ENCODE data around the gene ADORA2B.

- no peak for TF ChIP-seq CTCF (IDR thresholded peaks at IDR 0.05; ENCODE audit: low read length)
- no peak for TF ChIP-seq EZH2 (IDR thresholded peaks at IDR 0.05; ENCODE audit: borderline replicate concordance, low read length)
These were observed 10.1 kb upstream of the ADORA2B start for GRCh38 chr17:15934866-15935265.

Data from OCI-LY1 (cell line).